KOPT-K1 (cell line): ENCODE measurements around the gene CDH16.
A peak's percentile ranks its signal among the peaks of the same experiment; 100 is the strongest.
"Not testable (repeated sequence)": the region's sequence is repeated elsewhere in the genome, so short reads cannot be mapped to it uniquely, and the experiment has no call there.

Experiments used
- H3K27ac ChIP-seq: fragments of 200-600 bp; sonication (generic); 2 replicates; pipeline ENCODE4 v1.5.1; 2016; ENCODE audit warnings: antibody characterized with exemption, mild to moderate bottlenecking, low read depth, low read length; ENCODE audit not compliant: poor library complexity, severe bottlenecking
- H3K36me3 ChIP-seq: fragments of 200-600 bp; sonication (generic); 2 replicates; pipeline ENCODE4 v1.5.1; 2017; ENCODE audit warnings: antibody characterized with exemption, mild to moderate bottlenecking, low read length, moderate library complexity; ENCODE audit not compliant: insufficient read depth
- H3K9me3 ChIP-seq: fragments of 200-600 bp; sonication (generic); 2 replicates; pipeline ENCODE4 v1.5.1; 2017; ENCODE audit warnings: antibody characterized with exemption, low read length, mild to moderate bottlenecking; ENCODE audit not compliant: insufficient read depth, poor library complexity, severe bottlenecking

CDH16 gene

GRCh38 chr16:66872943-66873684 is 45.6 kb downstream of the CDH16 start:
- no peaks in the 10 kb centered on the region for H3K36me3 ChIP-seq
- peak overlapping the region; percentile 66 for H3K27ac ChIP-seq

GRCh38 chr16:66872559-66872942 is 46.1 kb downstream of the CDH16 start:
- peak overlapping the region; percentile 66 for H3K27ac ChIP-seq
- no peaks in the 10 kb centered on the region for H3K36me3 ChIP-seq
- H3K9me3 ChIP-seq, result no peaks in the 10 kb centered on the region

More at GRCh38 chr16:66872943-66873684, 45.6 kb downstream of the CDH16 start:
- H3K9me3 ChIP-seq, result no peaks in the 10 kb centered on the region

- Histone ChIP-seq H3K27ac (no peak overlapping the region), H3K9me3 (no peaks in the 10 kb centered on the region), H3K36me3 (no peaks in the 10 kb centered on the region)
These were observed 46.8 kb downstream of the CDH16 start for GRCh38 chr16:66871840-66872239.

GRCh38 chr16:66871363-66871762 is 47.3 kb downstream of the CDH16 start:
- H3K36me3 ChIP-seq, H3K27ac ChIP-seq, H3K9me3 ChIP-seq: not testable (repeated sequence)

GRCh38 chr16:66869424-66869823 is 49.3 kb downstream of the CDH16 start:
- Histone ChIP-seq H3K36me3 (no peaks in the 10 kb centered on the region), H3K9me3 (no peaks in the 10 kb centered on the region), H3K27ac (no peak overlapping the region)

GRCh38 chr16:66863707-66864106 is 55.0 kb downstream of the CDH16 start:
- H3K36me3 ChIP-seq, result no peaks in the 10 kb centered on the region
- no peak overlapping the region for H3K27ac ChIP-seq
- no peaks in the 10 kb centered on the region for H3K9me3 ChIP-seq

- Histone ChIP-seq H3K9me3 (no peaks in the 10 kb centered on the region), H3K36me3 (no peaks in the 10 kb centered on the region), H3K27ac (no peak overlapping the region)
These were observed 56.6 kb downstream of the CDH16 start for GRCh38 chr16:66862023-66862520.

GRCh38 chr16:66859397-66860068 is 59.2 kb downstream of the CDH16 start:
- Histone ChIP-seq H3K9me3 (no peaks in the 10 kb centered on the region), H3K27ac (no peak overlapping the region), H3K36me3 (no peaks in the 10 kb centered on the region)

- Histone ChIP-seq H3K9me3 (no peaks in the 10 kb centered on the region), H3K27ac (no peak overlapping the region), H3K36me3 (no peaks in the 10 kb centered on the region)
These were observed 59.8 kb downstream of the CDH16 start for GRCh38 chr16:66858740-66859396.
